ENCODE results near the gene PIN1. TPM values are rescaled to one million over a fixed set of nuclear protein-coding genes. Genes with fewer than 3 reads are reported as not detected.
A peak's percentile ranks its signal among the peaks of the same experiment; 100 is the strongest.

PIN1 gene
- total and polyA plus RNA-seq, 2 of the 13 experiments (the other 11 are each of a cell fraction or from before 2014, with no cell fraction given) = 31.9 to 72.0 TPM

GRCh38 chr19:9834726-9835506 is at the start of gene PIN1 (continued):
- no peak for TF ChIP-seq ZSCAN20 (CRISPR knock-in tag; IDR thresholded peaks at IDR 0.05; ENCODE audit: borderline replicate concordance)
- no peak for TF ChIP-seq ZNF296 (CRISPR knock-in tag; conservative IDR thresholded peaks at IDR 0.05)
- no peak for TF ChIP-seq ZNF263 (CRISPR knock-in tag; IDR thresholded peaks at IDR 0.05)
- TF ChIP-seq MAFG (CRISPR knock-in tag; IDR thresholded peaks at IDR 0.05) = no peak
- TF ChIP-seq ZNF7 (CRISPR knock-in tag; IDR thresholded peaks at IDR 0.05) = no peak
- peak; percentile 99 for TF ChIP-seq SP4 (CRISPR knock-in tag; IDR thresholded peaks at IDR 0.05)
- TF ChIP-seq HCFC1 (IDR thresholded peaks at IDR 0.05; ENCODE audit: low read depth, low read length) = no peak; the same call in 1 of the 2 replicates
- TF ChIP-seq ZNF101 (CRISPR knock-in tag; IDR thresholded peaks at IDR 0.05; ENCODE audit: borderline replicate concordance, low read depth) = no peak
- no peak for TF ChIP-seq RARA (CRISPR knock-in tag; IDR thresholded peaks at IDR 0.05)
- TF ChIP-seq AHR (CRISPR knock-in tag; IDR thresholded peaks at IDR 0.05) = no peak
- no peak for TF ChIP-seq CSRNP1 (CRISPR knock-in tag; IDR thresholded peaks at IDR 0.05)
- no peak for TF ChIP-seq ZNF567 (CRISPR knock-in tag; IDR thresholded peaks at IDR 0.05; ENCODE audit: borderline replicate concordance)
- no peak for TF ChIP-seq ZNF775 (CRISPR knock-in tag; IDR thresholded peaks at IDR 0.05; ENCODE audit: borderline replicate concordance)
- no peak for TF ChIP-seq REPIN1 (CRISPR knock-in tag; IDR thresholded peaks at IDR 0.05; ENCODE audit: borderline replicate concordance, low read depth)
- peak; percentile 55 for TF ChIP-seq ZNF18 (CRISPR knock-in tag; IDR thresholded peaks at IDR 0.05; ENCODE audit: insufficient replicate concordance)
- TF ChIP-seq KLF11 (CRISPR knock-in tag; IDR thresholded peaks at IDR 0.05) = no peak
- no peak for TF ChIP-seq ZNF713 (CRISPR knock-in tag; IDR thresholded peaks at IDR 0.05)
- TF ChIP-seq ZNF362 (CRISPR knock-in tag; IDR thresholded peaks at IDR 0.05; ENCODE audit: borderline replicate concordance) = no peak; the same call in 1 of the 2 replicates
- TF ChIP-seq THAP11 (CRISPR knock-in tag; IDR thresholded peaks at IDR 0.05) = peak; percentile 74
- TF ChIP-seq FUBP1 (CRISPR knock-in tag; IDR thresholded peaks at IDR 0.05; ENCODE audit: borderline replicate concordance) = no peak
- TF ChIP-seq CBX2 (IDR thresholded peaks at IDR 0.05; ENCODE audit: low read depth, low read length) = no peak
- no peak for TF ChIP-seq CBX2 (CRISPR knock-in tag; IDR thresholded peaks at IDR 0.05; ENCODE audit: low read depth)
- no peak for TF ChIP-seq LCORL (IDR thresholded peaks at IDR 0.05)
- no peak; the same call in 1 of the 2 replicates for TF ChIP-seq LCORL (CRISPR knock-in tag; IDR thresholded peaks at IDR 0.05)
- TF ChIP-seq POLR2AphosphoS5 (IDR thresholded peaks at IDR 0.05; ENCODE audit: low read depth, low read length) = 0 out of 2 replicates have a peak, but pooled peaks have one; percentile 31
- peak; percentile 83 for TF ChIP-seq KDM2A (CRISPR knock-in tag; IDR thresholded peaks at IDR 0.05; ENCODE audit: borderline replicate concordance, low read depth)
